ENCODE results near the gene MAN1C1. TPM values are rescaled to one million over a fixed set of nuclear protein-coding genes. Genes with fewer than 3 reads are reported as not detected.
A peak's percentile ranks its signal among the peaks of the same experiment; 100 is the strongest.

The MAN1C1 gene
- total and polyA plus RNA-seq, 9 of the 15 experiments (the other 6 are each of a cell fraction or from before 2014, with no cell fraction given) = 0.04 to 0.44 (median 0.10) TPM; not detected in 3

GRCh38 chr1:25579292-25580252, 37.0 kb upstream of the MAN1C1 start (continued):
- TF ChIP-seq ZKSCAN8 (CRISPR knock-in tag; IDR thresholded peaks at IDR 0.05) = no peak
- no peak for TF ChIP-seq BACH1 (tag; IDR thresholded peaks at IDR 0.05)
- peak; percentile 56; the same call in 1 of the 2 replicates for TF ChIP-seq USF1 (CRISPR knock-in tag; IDR thresholded peaks at IDR 0.05)
- TF ChIP-seq SMARCA4 (IDR thresholded peaks at IDR 0.05) = no peak
- no peak for TF ChIP-seq ZNF384 (IDR thresholded peaks at IDR 0.05; ENCODE audit: low read depth, low read length)
- no peak for TF ChIP-seq ZNF717 (CRISPR knock-in tag; IDR thresholded peaks at IDR 0.05)
- no peak for TF ChIP-seq HSF4 (CRISPR knock-in tag; IDR thresholded peaks at IDR 0.05; ENCODE audit: borderline replicate concordance)
- no peak for TF ChIP-seq STAT5B (CRISPR knock-in tag; IDR thresholded peaks at IDR 0.05)
- TF ChIP-seq JUNB (CRISPR knock-in tag; conservative IDR thresholded peaks at IDR 0.05) = no peak
- no peak for TF ChIP-seq RBM25 (IDR thresholded peaks at IDR 0.05; ENCODE audit: low read depth, low read length, severe bottlenecking)
- TF ChIP-seq JUND (IDR thresholded peaks at IDR 0.05; ENCODE audit: borderline replicate concordance, low read depth, low read length) = no peak
- no peak for TF ChIP-seq JUND (tag; IDR thresholded peaks at IDR 0.05; ENCODE audit: borderline replicate concordance, low read depth, low read length)
- TF ChIP-seq FOXO4 (CRISPR knock-in tag; IDR thresholded peaks at IDR 0.05) = no peak
- no peak for TF ChIP-seq EP300 (IDR thresholded peaks at IDR 0.05; ENCODE audit: low read length)
- TF ChIP-seq MBD1 (CRISPR knock-in tag; IDR thresholded peaks at IDR 0.05) = no peak
- no peak for TF ChIP-seq SMAD1 (IDR thresholded peaks at IDR 0.05; ENCODE audit: low read depth, low read length, partially characterized antibody)
- no peak for TF ChIP-seq ASH1L (IDR thresholded peaks at IDR 0.05; ENCODE audit: borderline replicate concordance, low read depth, partially characterized antibody)
